Muscle layer of colon (tissue), 2 donors: Measurements from ENCODE around the gene SEMA4D.

Source experiments
- H3K27ac ChIP-seq: one replicate; pipeline ENCODE4 v1.7.0; 2013; ENCODE audit warnings: low read depth, mild to moderate bottlenecking, low read length, moderate library complexity
- H3K27me3 ChIP-seq, 2 donors: one replicate each; pipeline ENCODE4 v1.7.0; 2013; ENCODE audit warnings: low read length in 2 of 2, mild to moderate bottlenecking in 2 of 2; ENCODE audit not compliant: insufficient read depth in 2 of 2, control insufficient read depth in 1 of 2
- H3K36me3 ChIP-seq: one replicate; pipeline ENCODE4 v1.7.0; 2013; ENCODE audit warnings: mild to moderate bottlenecking, low read length; ENCODE audit not compliant: insufficient read depth
- H3K4me1 ChIP-seq: one replicate; pipeline ENCODE4 v1.7.0; 2013; ENCODE audit warnings: mild to moderate bottlenecking, low read length; ENCODE audit not compliant: insufficient read depth
- H3K4me3 ChIP-seq, 2 donors: one replicate each; pipeline ENCODE4 v1.7.0; 2013; ENCODE audit warnings: low read length in 2 of 2, low read depth in 1 of 2, mild to moderate bottlenecking in 1 of 2, moderate library complexity in 1 of 2
- H3K9ac ChIP-seq: one replicate; pipeline ENCODE4 v1.7.0; 2013; ENCODE audit warnings: low read length
- H3K9me3 ChIP-seq: one replicate; pipeline ENCODE4 v1.7.0; 2013; ENCODE audit warnings: mild to moderate bottlenecking, low read length
- donor health status: abdominal sarcoma.
- donor health status: Adenocarcinoma of cecum.

SEMA4D gene

DNA sequence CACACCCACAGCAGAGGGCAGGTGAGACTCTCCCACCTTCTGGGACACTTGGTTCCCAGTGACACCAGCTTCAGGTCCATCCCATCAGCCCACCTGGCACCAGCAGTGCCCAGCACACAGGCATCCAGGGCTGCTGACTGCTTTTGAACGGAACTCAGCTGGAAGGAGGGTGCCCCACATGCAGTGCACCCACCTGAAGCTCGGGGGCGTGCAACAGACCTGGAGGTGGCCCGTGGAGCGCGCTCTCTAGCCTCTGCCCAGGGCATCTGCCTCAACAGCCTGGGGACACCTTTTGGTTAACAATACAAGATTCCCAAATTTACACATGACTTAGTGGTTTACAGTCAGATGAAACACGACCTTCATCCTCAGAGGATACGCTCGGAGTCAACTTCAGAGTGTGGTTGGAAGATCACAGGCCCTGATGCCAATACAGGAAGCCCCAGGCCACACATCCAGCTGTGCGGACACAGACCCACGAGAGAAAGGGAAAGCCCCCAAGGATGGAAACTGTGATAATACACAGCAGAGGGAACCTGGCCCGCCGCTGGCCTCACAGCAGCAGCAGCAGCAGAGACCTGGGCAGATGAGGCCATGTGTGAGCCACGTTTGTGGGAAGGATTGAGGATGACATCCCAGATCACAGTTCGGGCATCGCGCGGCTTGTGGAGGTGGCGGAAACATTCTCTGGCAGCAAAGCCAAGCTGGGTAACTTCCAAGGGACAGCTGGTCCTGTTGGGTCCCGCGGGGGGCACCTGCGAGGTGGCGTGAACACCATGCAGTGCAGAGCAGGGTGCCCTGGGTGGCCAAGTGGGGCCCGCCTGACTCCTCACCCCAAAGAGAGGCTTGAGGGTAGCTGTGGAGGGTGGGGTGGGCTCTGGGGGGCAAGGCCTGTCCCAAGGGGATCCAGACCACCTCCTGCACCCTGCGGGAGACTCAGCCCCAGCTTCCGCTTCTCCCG, 115.6 kb downstream of the SEMA4D start:
- Histone ChIP-seq H3K9me3 (no peaks in the 10 kb centered on the region), H3K9ac (no peak overlapping the region), H3K27ac (no peak overlapping the region), H3K4me1 (no peaks in the 10 kb centered on the region), H3K36me3 (peaks cover 6% of the 10 kb centered on the region), H3K27me3 (no peaks in the 10 kb centered on the region), H3K4me3 (no peak overlapping the region)

DNA sequence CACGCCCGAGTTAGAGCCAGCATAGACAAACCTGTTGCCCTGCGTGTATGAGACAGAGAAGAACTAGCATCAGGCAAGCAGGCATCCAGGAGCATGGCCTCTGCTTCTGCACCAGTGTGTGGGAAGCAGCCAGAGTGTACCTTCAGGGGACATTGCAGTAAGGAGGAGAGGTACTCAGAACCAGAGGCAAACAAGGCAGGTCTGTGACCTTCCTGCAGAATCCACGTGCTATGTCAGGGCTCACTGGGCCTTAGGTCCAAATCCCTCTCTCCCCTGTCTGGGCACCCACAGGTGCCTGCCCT, 116.7 kb downstream of the SEMA4D start:
- Histone ChIP-seq H3K9ac (no peak overlapping the region), H3K36me3 (peaks cover 6% of the 10 kb centered on the region), H3K9me3 (no peaks in the 10 kb centered on the region), H3K27ac (no peak overlapping the region), H3K4me1 (no peaks in the 10 kb centered on the region), H3K27me3 (no peaks in the 10 kb centered on the region), H3K4me3 (no peak overlapping the region)

- no peak overlapping the region for H3K27ac ChIP-seq
- no peak overlapping the region for H3K4me3 ChIP-seq
- no peaks in the 10 kb centered on the region for H3K4me1 ChIP-seq
These were observed 117.2 kb downstream of the SEMA4D start for GRCh38 chr9:89380437-89381307.

DNA sequence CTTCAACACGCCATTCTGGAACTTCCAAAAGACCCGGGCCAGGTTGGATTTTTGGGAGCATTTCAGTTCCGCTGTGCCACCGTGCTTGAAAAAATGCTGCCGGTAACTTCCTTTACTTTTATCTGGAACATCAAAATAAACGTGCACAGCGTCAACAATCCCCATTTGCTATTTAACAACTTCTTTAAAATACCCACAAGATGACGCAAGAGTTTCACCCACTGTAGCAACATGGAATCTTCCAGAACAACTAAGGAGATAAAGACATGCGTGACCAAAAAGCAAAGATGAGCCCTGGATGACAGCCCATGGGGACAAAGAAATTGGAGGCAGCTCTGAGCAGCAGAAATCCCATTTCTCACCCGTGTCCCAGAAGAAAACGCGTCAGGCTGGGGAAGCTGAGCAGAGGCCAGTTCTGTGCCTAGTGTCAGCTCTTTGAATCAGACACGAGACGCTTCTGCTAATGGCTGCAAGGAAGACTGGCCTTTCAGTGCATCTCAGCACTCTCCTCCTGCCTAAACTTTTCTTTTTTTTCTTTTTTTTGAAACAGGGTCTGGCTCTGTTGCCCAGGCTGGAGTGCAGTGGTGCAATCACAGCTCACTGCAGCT, 118.3 kb downstream of the SEMA4D start:
- H3K4me1 ChIP-seq = no peaks in the 10 kb centered on the region
- H3K36me3 ChIP-seq = peaks cover 6% of the 10 kb centered on the region
- no peaks in the 10 kb centered on the region for H3K27me3 ChIP-seq
- no peak overlapping the region for H3K9ac ChIP-seq
- no peak overlapping the region for H3K27ac ChIP-seq
- H3K4me3 ChIP-seq = no peak overlapping the region
- H3K9me3 ChIP-seq = no peaks in the 10 kb centered on the region

More at GRCh38 chr9:89380437-89381307, 117.2 kb downstream of the SEMA4D start:
- H3K36me3 ChIP-seq = peaks cover 6% of the 10 kb centered on the region
- H3K9ac ChIP-seq = no peak overlapping the region
- no peaks in the 10 kb centered on the region for H3K27me3 ChIP-seq
- H3K9me3 ChIP-seq = no peaks in the 10 kb centered on the region

GRCh38 chr9:89379031-89379430, 118.9 kb downstream of the SEMA4D start:
- Histone ChIP-seq H3K27ac (no peak overlapping the region), H3K9me3 (no peaks in the 10 kb centered on the region), H3K36me3 (peaks cover 6% of the 10 kb centered on the region), H3K27me3 (no peaks in the 10 kb centered on the region), H3K4me3 (no peak overlapping the region), H3K9ac (no peak overlapping the region), H3K4me1 (no peaks in the 10 kb centered on the region)

DNA sequence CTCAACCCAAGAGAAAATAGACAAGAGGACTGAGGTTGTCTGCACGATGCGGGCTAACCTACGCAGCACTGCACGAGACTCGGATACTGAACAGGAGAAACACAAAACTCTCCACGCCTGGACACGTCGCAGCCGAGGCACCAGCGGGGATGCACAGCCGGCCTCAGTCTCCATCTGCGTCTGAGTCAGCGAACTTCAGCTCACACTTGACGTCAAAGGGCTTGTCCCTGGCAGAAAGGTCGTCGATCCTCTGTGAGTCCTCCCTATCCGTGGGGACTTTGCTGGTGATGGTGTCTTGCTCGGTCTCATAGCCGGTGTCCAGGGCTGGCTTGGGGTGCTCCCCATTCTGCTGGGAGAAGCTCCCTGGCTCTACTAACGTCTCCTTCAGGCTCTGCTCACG, 119.4 kb downstream of the SEMA4D start:
- no peaks in the 10 kb centered on the region for H3K4me1 ChIP-seq
- H3K27ac ChIP-seq = no peak overlapping the region
- H3K9ac ChIP-seq = no peak overlapping the region
- H3K9me3 ChIP-seq = no peaks in the 10 kb centered on the region
- H3K27me3 ChIP-seq = no peaks in the 10 kb centered on the region
- no peak overlapping the region for H3K4me3 ChIP-seq
- H3K36me3 ChIP-seq = peaks cover 6% of the 10 kb centered on the region

DNA sequence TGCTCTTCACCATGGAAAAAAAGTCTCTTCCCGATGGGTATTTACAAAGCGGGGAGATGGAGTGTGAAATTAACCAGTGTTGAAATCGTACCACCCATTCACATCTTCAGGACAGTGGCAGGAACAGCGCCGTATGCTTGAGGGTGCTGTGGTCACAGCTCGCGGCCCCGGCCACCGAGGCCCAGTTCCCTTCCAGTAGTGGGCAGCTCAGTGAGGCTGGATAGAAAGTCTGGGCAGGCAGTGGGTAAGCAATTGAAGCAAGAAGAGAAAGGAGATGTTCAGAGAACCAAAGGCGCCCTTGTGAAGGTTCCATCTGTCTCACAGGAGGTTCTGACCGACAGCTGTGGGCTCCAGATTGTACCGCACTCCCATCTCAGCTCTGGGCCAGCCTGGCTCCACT, 120.5 kb downstream of the SEMA4D start:
- Histone ChIP-seq H3K9ac (no peak overlapping the region), H3K9me3 (no peaks in the 10 kb centered on the region), H3K4me1 (no peaks in the 10 kb centered on the region), H3K36me3 (peaks cover 6% of the 10 kb centered on the region), H3K27me3 (no peaks in the 10 kb centered on the region), H3K27ac (no peak overlapping the region), H3K4me3 (no peak overlapping the region)

GRCh38 chr9:89376741-89377351, 121.1 kb downstream of the SEMA4D start:
- Histone ChIP-seq H3K9me3 (no peaks in the 10 kb centered on the region), H3K27me3 (no peaks in the 10 kb centered on the region), H3K27ac (no peak overlapping the region), H3K4me3 (no peak overlapping the region), H3K36me3 (peaks cover 6% of the 10 kb centered on the region), H3K9ac (no peak overlapping the region), H3K4me1 (no peaks in the 10 kb centered on the region)

DNA sequence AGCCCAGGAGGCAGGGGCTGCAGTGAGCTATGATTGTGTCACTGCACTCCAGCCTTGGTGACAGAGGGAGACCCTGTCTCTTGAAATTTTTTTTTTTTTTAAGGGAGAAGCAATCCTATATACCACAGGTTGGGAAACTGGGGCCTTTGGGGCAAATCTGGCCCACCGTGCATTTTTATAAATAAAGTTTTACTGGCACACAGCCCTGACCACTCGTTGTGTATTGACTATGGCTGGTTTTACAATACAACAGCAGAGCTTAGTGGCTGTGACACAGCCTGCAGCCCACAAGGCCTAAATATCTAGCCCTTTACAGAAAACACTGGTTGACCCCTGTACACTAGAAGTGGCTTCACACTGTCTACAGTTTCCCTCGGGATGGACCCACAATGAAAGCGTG, 121.6 kb downstream of the SEMA4D start:
- Histone ChIP-seq H3K9me3 (no peaks in the 10 kb centered on the region), H3K4me3 (no peak overlapping the region), H3K27me3 (no peaks in the 10 kb centered on the region), H3K9ac (no peak overlapping the region), H3K4me1 (no peaks in the 10 kb centered on the region), H3K36me3 (peaks cover 6% of the 10 kb centered on the region), H3K27ac (no peak overlapping the region)

- H3K4me1 ChIP-seq = no peaks in the 10 kb centered on the region
- no peaks in the 10 kb centered on the region for H3K9me3 ChIP-seq
- no peak overlapping the region for H3K4me3 ChIP-seq
- H3K27ac ChIP-seq = no peak overlapping the region
- H3K36me3 ChIP-seq = peaks cover 6% of the 10 kb centered on the region
- no peak overlapping the region for H3K9ac ChIP-seq
- no peaks in the 10 kb centered on the region for H3K27me3 ChIP-seq
These were observed 122.6 kb downstream of the SEMA4D start for GRCh38 chr9:89375191-89375760.

DNA sequence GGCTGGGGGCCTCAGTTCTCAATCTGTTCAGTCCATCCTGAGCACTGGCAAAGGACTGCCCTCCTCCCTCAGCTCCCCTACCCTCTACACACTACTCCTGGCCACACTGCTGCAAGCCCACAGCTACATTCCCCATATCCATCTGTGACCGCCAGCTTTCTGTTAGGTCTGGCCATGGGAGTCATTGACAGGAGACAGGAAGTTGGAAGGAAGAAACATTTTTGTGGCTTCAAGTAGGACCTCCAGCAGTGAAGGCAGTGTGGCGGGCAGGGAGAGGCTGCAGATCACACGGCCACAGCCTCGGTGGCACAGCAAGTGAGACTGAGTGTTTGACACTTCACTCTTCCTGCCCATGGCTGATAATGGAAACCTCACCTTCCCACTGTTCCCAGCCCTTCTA, 123.7 kb downstream of the SEMA4D start:
- Histone ChIP-seq H3K4me3 (no peak overlapping the region), H3K27me3 (no peaks in the 10 kb centered on the region), H3K27ac (no peak overlapping the region), H3K4me1 (no peaks in the 10 kb centered on the region), H3K36me3 (peaks cover 6% of the 10 kb centered on the region), H3K9ac (no peak overlapping the region), H3K9me3 (no peaks in the 10 kb centered on the region)
